OCI-LY3 (cell line): Measurements from ENCODE around the gene SLC7A6OS.

Experiments
- EZH2phosphoT487 ChIP-seq: fragments of 200-600 bp; shearing (Covaris generic); IDR thresholded peaks from 2 replicates; pipeline ENCODE4 v1.6.1; 2018; ENCODE audit warnings: antibody characterized with exemption, mixed run types, low read depth
- TF ChIP-seq, protein P1 (sequence below): fragments of 200-600, 300-600 bp; sonication (generic); IDR thresholded peaks from 2 replicates; pipeline ENCODE4 v1.5.1; 2014; ENCODE audit warnings: antibody characterized with exemption, low read length, low read depth

DNA sequence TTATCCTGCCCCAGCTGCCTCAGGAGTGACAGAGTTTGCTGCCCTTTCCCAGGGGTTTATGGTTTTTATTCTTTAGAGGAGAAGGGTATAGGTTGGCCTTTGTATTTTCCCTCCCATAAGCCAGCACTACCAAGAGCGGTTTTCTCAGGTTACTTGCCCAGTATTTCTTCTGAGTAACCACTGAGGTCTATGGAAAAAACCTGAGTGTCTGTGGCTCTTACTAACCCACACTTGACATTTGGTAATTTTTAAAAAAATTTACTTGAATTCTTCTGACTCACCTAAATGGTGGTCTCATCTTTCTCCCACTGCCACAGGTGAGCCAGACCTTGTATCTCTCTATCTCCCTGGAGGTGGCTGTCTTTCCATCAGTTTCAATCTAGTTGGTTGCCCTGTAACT is 40.4 kb downstream of the SLC7A6OS start:
- TF ChIP-seq, protein P1, sequence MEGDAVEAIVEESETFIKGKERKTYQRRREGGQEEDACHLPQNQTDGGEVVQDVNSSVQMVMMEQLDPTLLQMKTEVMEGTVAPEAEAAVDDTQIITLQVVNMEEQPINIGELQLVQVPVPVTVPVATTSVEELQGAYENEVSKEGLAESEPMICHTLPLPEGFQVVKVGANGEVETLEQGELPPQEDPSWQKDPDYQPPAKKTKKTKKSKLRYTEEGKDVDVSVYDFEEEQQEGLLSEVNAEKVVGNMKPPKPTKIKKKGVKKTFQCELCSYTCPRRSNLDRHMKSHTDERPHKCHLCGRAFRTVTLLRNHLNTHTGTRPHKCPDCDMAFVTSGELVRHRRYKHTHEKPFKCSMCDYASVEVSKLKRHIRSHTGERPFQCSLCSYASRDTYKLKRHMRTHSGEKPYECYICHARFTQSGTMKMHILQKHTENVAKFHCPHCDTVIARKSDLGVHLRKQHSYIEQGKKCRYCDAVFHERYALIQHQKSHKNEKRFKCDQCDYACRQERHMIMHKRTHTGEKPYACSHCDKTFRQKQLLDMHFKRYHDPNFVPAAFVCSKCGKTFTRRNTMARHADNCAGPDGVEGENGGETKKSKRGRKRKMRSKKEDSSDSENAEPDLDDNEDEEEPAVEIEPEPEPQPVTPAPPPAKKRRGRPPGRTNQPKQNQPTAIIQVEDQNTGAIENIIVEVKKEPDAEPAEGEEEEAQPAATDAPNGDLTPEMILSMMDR: no peak
- TF ChIP-seq EZH2phosphoT487: no peak
